OCI-LY3 (cell line): ENCODE results near the gene INTS3.

Experiments used
- CTCF ChIP-seq: fragments of 200-600, 300-600 bp; sonication (generic); IDR thresholded peaks from 2 replicates; pipeline ENCODE4 v1.5.1; 2014; ENCODE audit warnings: antibody characterized with exemption, low read length, low read depth
- EZH2phosphoT487 ChIP-seq: fragments of 200-600 bp; shearing (Covaris generic); IDR thresholded peaks from 2 replicates; pipeline ENCODE4 v1.6.1; 2018; ENCODE audit warnings: antibody characterized with exemption, mixed run types, low read depth

- TF ChIP-seq CTCF (no peak), EZH2phosphoT487 (no peak)
Observed at GRCh38 chr1:153778824-153779519, 51.1 kb downstream of the INTS3 start.
